OCI-LY3 (cell line): Measurements from ENCODE around the gene OR2T34.

Source experiments
- H2AFZ ChIP-seq: fragments of 200-600, 300-600 bp; shearing (Covaris generic); 2 replicates; pipeline ENCODE4 v1.6.0; 2014; ENCODE audit warnings: antibody characterized with exemption, low read depth, low read length
- H3K27ac ChIP-seq: fragments of 200-600, 300-600 bp; sonication (generic); 2 replicates; pipeline ENCODE4 v1.5.1; 2014; ENCODE audit warnings: mild to moderate bottlenecking, low read length, moderate library complexity, mixed read lengths
- H3K27me3 ChIP-seq: fragments of 200-600, 300-600 bp; sonication (generic); 2 replicates; pipeline ENCODE4 v1.6.1; 2014; ENCODE audit warnings: low read depth, low read length, mixed read lengths
- H3K36me3 ChIP-seq: fragments of 200-600, 300-600 bp; sonication (generic); replicated peaks from 2 replicates; pipeline ENCODE3; 2014; ENCODE audit warnings: low read depth, low read length, mixed read lengths
- H3K4me1 ChIP-seq: fragments of 300-600, 200-600 bp; sonication (generic); 2 replicates; pipeline ENCODE4 v1.6.1; 2014; ENCODE audit warnings: low read length, mixed read lengths
- H3K4me2 ChIP-seq: fragments of 200-600, 300-600 bp; sonication (generic); 2 replicates; pipeline ENCODE4 v1.6.1; 2014; ENCODE audit warnings: low read length, mixed read lengths
- H3K4me3 ChIP-seq: fragments of 300-600, 200-600 bp; sonication (generic); 2 replicates; pipeline ENCODE4 v1.5.1; 2014; ENCODE audit warnings: antibody characterized with exemption, mild to moderate bottlenecking, low read length, moderate library complexity
- H3K79me2 ChIP-seq: fragments of 300-600, 200-600 bp; shearing (Covaris generic); 2 replicates; pipeline ENCODE4 v1.6.1; 2014; ENCODE audit warnings: mild to moderate bottlenecking, low read length, mixed read lengths
- H3K9ac ChIP-seq: fragments of 300-600, 200-600 bp; shearing (Covaris generic); 2 replicates; pipeline ENCODE4 v1.6.0; 2014; ENCODE audit warnings: mild to moderate bottlenecking, low read length, moderate library complexity
- H3K9me3 ChIP-seq: fragments of 200-600, 300-600 bp; shearing (Covaris generic); 2 replicates; pipeline ENCODE4 v1.6.1; 2014; ENCODE audit warnings: low read length, mixed read lengths; ENCODE audit not compliant: insufficient read depth
- H4K20me1 ChIP-seq: fragments of 200-600, 300-600 bp; sonication (generic); 2 replicates; pipeline ENCODE4 v1.6.1; 2016; ENCODE audit warnings: low read length, mixed read lengths; ENCODE audit not compliant: insufficient read depth
- EZH2phosphoT487 ChIP-seq: fragments of 200-600 bp; shearing (Covaris generic); IDR thresholded peaks from 2 replicates; pipeline ENCODE4 v1.6.1; 2018; ENCODE audit warnings: antibody characterized with exemption, mixed run types, low read depth
- TF ChIP-seq, protein P1 (sequence below): fragments of 200-600, 300-600 bp; sonication (generic); IDR thresholded peaks from 2 replicates; pipeline ENCODE4 v1.5.1; 2014; ENCODE audit warnings: antibody characterized with exemption, low read length, low read depth

The OR2T34 gene

DNA sequence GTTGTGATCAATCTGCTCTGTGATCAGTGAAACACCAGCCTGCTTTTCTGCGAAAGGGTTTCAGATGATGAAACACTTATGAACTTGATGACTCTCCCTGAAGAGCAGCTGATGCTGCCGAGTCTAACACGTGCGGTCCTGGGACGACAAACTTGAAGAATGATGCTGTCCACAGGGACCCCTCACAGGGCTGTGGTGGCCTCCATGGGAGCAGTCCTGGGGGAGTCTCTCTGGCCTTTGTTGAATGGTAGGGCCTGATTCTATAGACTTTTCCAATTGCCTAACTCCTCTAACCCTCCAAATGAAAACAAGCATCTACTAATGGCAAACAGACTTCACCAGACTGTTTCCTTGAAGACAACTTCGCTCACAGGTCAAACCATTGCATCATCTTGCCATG is 23.0 kb upstream of the OR2T34 start, which contains the start of gene OR2T10:
Gene OR2T10, minus strand, starts transcription at position 112 of the 400 bp plus-strand sequence. CDS start 3,932 bp downstream, outside the sequence.
- no peak within 1 kb of the TSS for H3K4me3 ChIP-seq
- no peak within 1 kb of the TSS for H3K4me2 ChIP-seq
- H3K4me1 ChIP-seq: no peaks in the 10 kb centered on the region
- H3K9ac ChIP-seq: no peak within 1 kb of the TSS
- TF ChIP-seq, protein P1, sequence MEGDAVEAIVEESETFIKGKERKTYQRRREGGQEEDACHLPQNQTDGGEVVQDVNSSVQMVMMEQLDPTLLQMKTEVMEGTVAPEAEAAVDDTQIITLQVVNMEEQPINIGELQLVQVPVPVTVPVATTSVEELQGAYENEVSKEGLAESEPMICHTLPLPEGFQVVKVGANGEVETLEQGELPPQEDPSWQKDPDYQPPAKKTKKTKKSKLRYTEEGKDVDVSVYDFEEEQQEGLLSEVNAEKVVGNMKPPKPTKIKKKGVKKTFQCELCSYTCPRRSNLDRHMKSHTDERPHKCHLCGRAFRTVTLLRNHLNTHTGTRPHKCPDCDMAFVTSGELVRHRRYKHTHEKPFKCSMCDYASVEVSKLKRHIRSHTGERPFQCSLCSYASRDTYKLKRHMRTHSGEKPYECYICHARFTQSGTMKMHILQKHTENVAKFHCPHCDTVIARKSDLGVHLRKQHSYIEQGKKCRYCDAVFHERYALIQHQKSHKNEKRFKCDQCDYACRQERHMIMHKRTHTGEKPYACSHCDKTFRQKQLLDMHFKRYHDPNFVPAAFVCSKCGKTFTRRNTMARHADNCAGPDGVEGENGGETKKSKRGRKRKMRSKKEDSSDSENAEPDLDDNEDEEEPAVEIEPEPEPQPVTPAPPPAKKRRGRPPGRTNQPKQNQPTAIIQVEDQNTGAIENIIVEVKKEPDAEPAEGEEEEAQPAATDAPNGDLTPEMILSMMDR: no peak
- no peak for TF ChIP-seq EZH2phosphoT487
- no peaks in the 10 kb centered on the region for H3K9me3 ChIP-seq
- no peaks in the 10 kb centered on the region for H3K79me2 ChIP-seq
- no peaks in the 10 kb centered on the region for H3K27me3 ChIP-seq
- H4K20me1 ChIP-seq: no peaks in the 10 kb centered on the region
- no peaks in the 10 kb centered on the region for H3K36me3 ChIP-seq
- H2AFZ ChIP-seq: no peak within 1 kb of the TSS
- H3K27ac ChIP-seq: no peak within 1 kb of the TSS

DNA sequence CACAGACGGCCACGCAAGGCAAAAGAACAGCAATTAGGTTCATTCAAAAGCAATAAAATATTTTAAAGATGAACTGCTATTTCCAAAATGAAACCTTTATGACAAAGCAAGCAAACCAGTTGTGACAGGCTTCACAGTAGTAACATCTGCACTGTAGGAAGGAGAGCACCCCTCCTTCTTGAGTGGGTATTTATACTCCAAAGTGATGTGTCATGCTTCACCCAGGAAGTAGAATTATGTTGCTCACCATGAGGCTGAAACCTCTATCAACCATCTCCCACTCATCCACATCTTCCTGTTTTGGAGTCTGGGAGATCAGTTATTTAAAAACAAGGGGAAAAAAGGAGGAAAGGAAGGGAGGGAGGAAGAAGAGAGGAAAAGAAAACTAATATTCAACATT is 22.1 kb upstream of the OR2T34 start:
- TF ChIP-seq EZH2phosphoT487: no peak
- TF ChIP-seq, protein P1: no peak
- no peak overlapping the region for H3K4me3 ChIP-seq
- H3K9ac ChIP-seq: no peak overlapping the region
- no peak overlapping the region for H3K27ac ChIP-seq
- no peaks in the 10 kb centered on the region for H3K4me1 ChIP-seq
- no peak overlapping the region for H3K4me2 ChIP-seq
- H3K9me3 ChIP-seq: no peaks in the 10 kb centered on the region
- H3K27me3 ChIP-seq: no peaks in the 10 kb centered on the region
- H2AFZ ChIP-seq: no peak overlapping the region
- no peaks in the 10 kb centered on the region for H3K36me3 ChIP-seq
- no peaks in the 10 kb centered on the region for H4K20me1 ChIP-seq
- H3K79me2 ChIP-seq: no peaks in the 10 kb centered on the region

DNA sequence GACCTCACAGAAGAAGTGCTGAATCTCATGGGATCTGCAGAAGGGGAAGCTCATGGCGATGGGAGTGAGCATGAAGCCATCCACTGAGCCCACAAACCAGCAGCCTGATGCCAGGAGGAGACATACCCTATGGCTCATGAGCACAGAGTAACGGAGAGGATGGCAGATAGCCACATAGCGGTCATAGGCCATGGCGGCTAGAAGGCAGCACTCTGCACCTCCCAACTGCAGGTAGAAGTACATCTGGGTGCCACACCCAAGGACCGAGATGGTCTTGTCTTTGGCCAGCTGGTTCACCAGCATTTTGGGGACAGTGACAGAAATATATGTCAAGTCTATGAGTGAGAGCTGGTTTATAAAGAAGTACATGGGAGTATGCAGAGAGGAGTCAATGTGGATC is 18.7 kb upstream of the OR2T34 start:
- Histone ChIP-seq H3K4me2 (no peak overlapping the region), H2AFZ (no peak overlapping the region), H3K9me3 (no peaks in the 10 kb centered on the region), H3K79me2 (no peaks in the 10 kb centered on the region), H3K4me3 (no peak overlapping the region), H3K27ac (no peak overlapping the region), H3K9ac (no peak overlapping the region), H3K36me3 (no peaks in the 10 kb centered on the region), H3K4me1 (no peaks in the 10 kb centered on the region), H4K20me1 (no peaks in the 10 kb centered on the region), H3K27me3 (no peaks in the 10 kb centered on the region)
- TF ChIP-seq, protein P1: no peak
- TF ChIP-seq EZH2phosphoT487: no peak

DNA sequence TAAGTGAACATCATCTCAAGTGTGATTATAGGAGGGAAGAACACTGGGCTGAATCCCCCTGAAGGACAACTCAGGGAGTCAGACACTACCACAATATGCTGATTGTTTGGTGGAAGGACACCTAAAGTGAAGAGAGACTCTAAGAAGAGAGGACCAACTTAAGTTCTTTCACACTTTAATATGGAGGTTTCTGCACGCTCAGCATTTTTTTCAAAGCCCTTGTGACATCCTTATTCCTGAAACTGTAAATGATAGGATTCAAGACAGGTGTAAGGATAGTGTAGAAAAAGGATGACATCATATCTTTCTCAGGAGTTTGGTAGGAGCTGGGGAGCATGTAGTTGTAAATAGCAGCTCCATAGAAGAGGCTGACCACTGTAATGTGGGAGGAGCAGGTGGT is 18.1 kb upstream of the OR2T34 start:
- Histone ChIP-seq H3K27ac (no peak overlapping the region), H3K4me2 (no peak overlapping the region), H3K79me2 (no peaks in the 10 kb centered on the region), H3K9me3 (no peaks in the 10 kb centered on the region), H3K9ac (no peak overlapping the region), H3K36me3 (no peaks in the 10 kb centered on the region), H2AFZ (no peak overlapping the region), H3K4me1 (no peaks in the 10 kb centered on the region), H3K4me3 (no peak overlapping the region), H3K27me3 (no peaks in the 10 kb centered on the region), H4K20me1 (no peaks in the 10 kb centered on the region)
- TF ChIP-seq EZH2phosphoT487: no peak
- TF ChIP-seq, protein P1: no peak
